ENCODE data around the gene AP1M1. TPM values are rescaled to one million over a fixed set of nuclear protein-coding genes. Genes with fewer than 3 reads are reported as not detected.

AP1M1 gene
- total RNA-seq, 2 donors from 2014 or later = 20.0 to 24.4 TPM

- Histone ChIP-seq H3K9me3 (no peaks in the 10 kb centered on the region), H3K36me3 (peaks cover 6% of the 10 kb centered on the region), H3K4me1 (peaks cover 11% of the 10 kb centered on the region), H3K27ac (no peak overlapping the region), H3K27me3 (no peaks in the 10 kb centered on the region), H3K9ac (ENCODE audit: low read depth in 2 of 2, low read length in 2 of 2) (no peak overlapping the region), H3K4me3 (no peak overlapping the region)
- no peak for DNase-seq
- intact Hi-C loops (cut with DNase I) = no loop called here
- no peak for TF ChIP-seq CTCF (IDR thresholded peaks at IDR 0.05)
These were observed 4.2 kb upstream of the AP1M1 start for GRCh38 chr19:16193466-16193865.

GRCh38 chr19:16197188-16197621 lies 506 bp upstream of the AP1M1 start:
- H3K4me1 ChIP-seq = peaks cover 20% of the 10 kb centered on the region
- peak overlapping the region; percentile 95 for H3K4me3 ChIP-seq
- TF ChIP-seq CTCF (IDR thresholded peaks at IDR 0.05) = no peak

GRCh38 chr19:16198370-16198651 lies 600 bp downstream of the AP1M1 start:
- DNase-seq = peak; percentile 34
- H3K9me3 ChIP-seq = no peaks in the 10 kb centered on the region
- H3K4me1 ChIP-seq = peaks cover 20% of the 10 kb centered on the region
- H3K27me3 ChIP-seq = no peaks in the 10 kb centered on the region
- intact Hi-C loops (cut with DNase I) = no loop called here
- H3K27ac ChIP-seq = peak overlapping the region; percentile 83
- no peaks in the 10 kb centered on the region for H3K36me3 ChIP-seq
- TF ChIP-seq CTCF (IDR thresholded peaks at IDR 0.05) = no peak
- peak overlapping the region; percentile 81 to 90 for H3K9ac ChIP-seq (ENCODE audit: low read depth in 2 of 2, low read length in 2 of 2)
- peak overlapping the region; percentile 95 for H3K4me3 ChIP-seq

More at GRCh38 chr19:16197188-16197621, 506 bp upstream of the AP1M1 start:
- Histone ChIP-seq H3K27ac (peak overlapping the region; percentile 83), H3K27me3 (no peaks in the 10 kb centered on the region), H3K9ac (ENCODE audit: low read depth in 2 of 2, low read length in 2 of 2) (peak overlapping the region in 1 of 2 donors; percentile 90), H3K36me3 (no peaks in the 10 kb centered on the region), H3K9me3 (no peaks in the 10 kb centered on the region)
- intact Hi-C loops (cut with DNase I) = no loop called here
- no peak for DNase-seq

- H3K36me3 ChIP-seq = no peaks in the 10 kb centered on the region
- no peaks in the 10 kb centered on the region for H3K27me3 ChIP-seq
- H3K4me1 ChIP-seq = peaks cover 20% of the 10 kb centered on the region
- TF ChIP-seq CTCF (IDR thresholded peaks at IDR 0.05) = no peak
- no peak overlapping the region for H3K9ac ChIP-seq (ENCODE audit: low read depth in 2 of 2, low read length in 2 of 2)
- H3K27ac ChIP-seq = no peak overlapping the region
- intact Hi-C loops (cut with DNase I) = no loop called here
- H3K9me3 ChIP-seq = no peaks in the 10 kb centered on the region
- DNase-seq = no peak
- H3K4me3 ChIP-seq = no peak overlapping the region
These were observed 1.7 kb downstream of the AP1M1 start for GRCh38 chr19:16199275-16199932.

GRCh38 chr19:16200038-16201010 lies 2.6 kb downstream of the AP1M1 start:
- Histone ChIP-seq H3K9me3 (no peaks in the 10 kb centered on the region), H3K4me3 (no peak overlapping the region), H3K36me3 (no peaks in the 10 kb centered on the region), H3K27ac (no peak overlapping the region), H3K9ac (ENCODE audit: low read depth in 2 of 2, low read length in 2 of 2) (no peak overlapping the region), H3K27me3 (no peaks in the 10 kb centered on the region), H3K4me1 (peaks cover 20% of the 10 kb centered on the region)
- intact Hi-C loops (cut with DNase I) = no loop called here
- DNase-seq = no peak
- TF ChIP-seq CTCF (IDR thresholded peaks at IDR 0.05) = no peak

Data from colonic mucosa (tissue), 4 donors.